Ovary (tissue), 3 donors: ENCODE measurements around the gene TPST2.

Experiments used
- EP300 ChIP-seq: sonication (generic); formaldehyde crosslinking; IDR thresholded peaks from one replicate; pipeline ENCODE4 v1.6.1; 2017; ENCODE audit warnings: antibody characterized with exemption
- POLR2A ChIP-seq: fragments of 450-650 bp; IDR thresholded peaks from one replicate; pipeline ENCODE4 v1.6.1; 2017; ENCODE audit warnings: antibody characterized with exemption, mild to moderate bottlenecking, moderate library complexity
- TF ChIP-seq, protein P1 (sequence below), 3 donors: fragments of 450-650 bp in 2 of 3; fragments of 200-600 bp in 1 of 3; IDR thresholded peaks; one replicate each; pipeline versions ENCODE4 v1.5.1 to v1.8.0; 2016 to 2022; ENCODE audit warnings: antibody characterized with exemption in 3 of 3, mild to moderate bottlenecking in 1 of 3
- donor health status: DM: no; HTN: no; CAD: no.

- TF ChIP-seq, protein P1, sequence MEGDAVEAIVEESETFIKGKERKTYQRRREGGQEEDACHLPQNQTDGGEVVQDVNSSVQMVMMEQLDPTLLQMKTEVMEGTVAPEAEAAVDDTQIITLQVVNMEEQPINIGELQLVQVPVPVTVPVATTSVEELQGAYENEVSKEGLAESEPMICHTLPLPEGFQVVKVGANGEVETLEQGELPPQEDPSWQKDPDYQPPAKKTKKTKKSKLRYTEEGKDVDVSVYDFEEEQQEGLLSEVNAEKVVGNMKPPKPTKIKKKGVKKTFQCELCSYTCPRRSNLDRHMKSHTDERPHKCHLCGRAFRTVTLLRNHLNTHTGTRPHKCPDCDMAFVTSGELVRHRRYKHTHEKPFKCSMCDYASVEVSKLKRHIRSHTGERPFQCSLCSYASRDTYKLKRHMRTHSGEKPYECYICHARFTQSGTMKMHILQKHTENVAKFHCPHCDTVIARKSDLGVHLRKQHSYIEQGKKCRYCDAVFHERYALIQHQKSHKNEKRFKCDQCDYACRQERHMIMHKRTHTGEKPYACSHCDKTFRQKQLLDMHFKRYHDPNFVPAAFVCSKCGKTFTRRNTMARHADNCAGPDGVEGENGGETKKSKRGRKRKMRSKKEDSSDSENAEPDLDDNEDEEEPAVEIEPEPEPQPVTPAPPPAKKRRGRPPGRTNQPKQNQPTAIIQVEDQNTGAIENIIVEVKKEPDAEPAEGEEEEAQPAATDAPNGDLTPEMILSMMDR (IDR thresholded peaks at IDR 0.05), result no peak
- no peak for TF ChIP-seq POLR2A
- TF ChIP-seq EP300, result no peak
These were observed 15.8 kb downstream of the TPST2 start for GRCh38 chr22:26574001-26574723.
